ENCODE results near the gene TMEM250.

GRCh38 chr9:136105398-136106135, 13.1 kb downstream of the TMEM250 start:
- no peak for TF ChIP-seq ZNF274 (IDR thresholded peaks at IDR 0.05; ENCODE audit: low read depth, low read length)
- TF ChIP-seq SUZ12 (IDR thresholded peaks at IDR 0.05; ENCODE audit: extremely low read depth, insufficient read depth, insufficient read length), result no peak

Measured in NT2/D1 (cell line).